HG03097 (cell line): Measurements from ENCODE around the gene MBNL1.
"Not testable (repeated sequence)": the region's sequence is repeated elsewhere in the genome, so short reads cannot be mapped to it uniquely, and the experiment has no call there.

Source experiments
- ATAC-seq: cut with Tn5 transposase; IDR thresholded peaks from one replicate; pipeline ENCODE4 v1.9.1; 2021; ENCODE audit not compliant: unreplicated experiment, low FRiP score

The MBNL1 gene

GRCh38 chr3:152345233-152345632 is 76.5 kb downstream of the MBNL1 start:
- ATAC-seq: no peak

- ATAC-seq: no peak
These were observed 77.3 kb downstream of the MBNL1 start for GRCh38 chr3:152346058-152346457.

GRCh38 chr3:152346740-152347139 is 78.0 kb downstream of the MBNL1 start:
- ATAC-seq: no peak

GRCh38 chr3:152348436-152349177 is 79.9 kb downstream of the MBNL1 start:
- no peak for ATAC-seq

- ATAC-seq: no peak
These were observed 80.7 kb downstream of the MBNL1 start for GRCh38 chr3:152349392-152349791.

- no peak for ATAC-seq
These were observed 81.4 kb downstream of the MBNL1 start for GRCh38 chr3:152350139-152350538.

- no peak for ATAC-seq
These were observed 82.0 kb downstream of the MBNL1 start for GRCh38 chr3:152350776-152351175.

GRCh38 chr3:152352554-152352953 is 83.8 kb downstream of the MBNL1 start:
- ATAC-seq: no peak

GRCh38 chr3:152353578-152353977 is 84.8 kb downstream of the MBNL1 start:
- ATAC-seq: no peak

GRCh38 chr3:152355744-152356665 is 87.3 kb downstream of the MBNL1 start:
- no peak for ATAC-seq

GRCh38 chr3:152356870-152357276 is 88.1 kb downstream of the MBNL1 start:
- peak; percentile 67 for ATAC-seq

GRCh38 chr3:152357587-152357986 is 88.9 kb downstream of the MBNL1 start:
- ATAC-seq: no peak

- no peak for ATAC-seq
These were observed 90.9 kb downstream of the MBNL1 start for GRCh38 chr3:152359385-152360248.

GRCh38 chr3:152360302-152360701 is 91.6 kb downstream of the MBNL1 start:
- ATAC-seq: no peak

- ATAC-seq: no peak
These were observed 92.2 kb downstream of the MBNL1 start for GRCh38 chr3:152360966-152361365.

GRCh38 chr3:152362086-152362485 is 93.4 kb downstream of the MBNL1 start:
- no peak for ATAC-seq

- no peak for ATAC-seq
These were observed 95.5 kb downstream of the MBNL1 start for GRCh38 chr3:152364237-152364636.

- ATAC-seq: no peak
These were observed 96.4 kb downstream of the MBNL1 start for GRCh38 chr3:152365126-152365525.

GRCh38 chr3:152365766-152366593 is 97.3 kb downstream of the MBNL1 start:
- no peak for ATAC-seq

- ATAC-seq: not testable (repeated sequence)
These were observed 98.5 kb downstream of the MBNL1 start for GRCh38 chr3:152367192-152367591.
